H1 (cell line): ENCODE measurements around the gene MGAT4B. TPM values are rescaled to one million over a fixed set of nuclear protein-coding genes. Genes with fewer than 3 reads are reported as not detected.
"Not testable (repeated sequence)": the region's sequence is repeated elsewhere in the genome, so short reads cannot be mapped to it uniquely, and the experiment has no call there.

Experiments
- CTCF ChIA-PET: fragments of 300-600 bp; sonication (Branson Sonifier 250); formaldehyde crosslinking; loops from one replicate; lab custom pipeline; 2021; ENCODE audit not compliant: partially characterized antibody; lab: Charles Lee
- POLR2A ChIA-PET: fragments of 300-600 bp; sonication (Branson Sonifier 250); formaldehyde crosslinking; loops from one replicate; lab custom pipeline; 2021; ENCODE audit warnings: inconsistent platforms; ENCODE audit not compliant: partially characterized antibody; lab: Charles Lee
- DNase-seq, 2 experiments: peaks; one replicate each; pipeline versions ENCODE4 v3.0.0 to v3.0.0-alpha.2; 2010 to 2022; ENCODE audit warnings: low spot score in 2 of 2, low read depth in 1 of 2, mixed read lengths in 1 of 2
- FAIRE-seq: peaks from 2 replicates; lab custom pipeline; 2011; peaks lifted over from hg19 to GRCh38; lab: Jason Lieb, UNC
- H2AFZ ChIP-seq: 2 replicates; pipeline ENCODE4 v1.8.1; 2012; ENCODE audit warnings: low read length, inconsistent platforms
- H2AK5ac ChIP-seq: 2 replicates; pipeline ENCODE4 v1.6.1; 2013; ENCODE audit warnings: low read depth, low read length
- H2BK120ac ChIP-seq: replicated peaks from 2 replicates; pipeline ENCODE3; 2013; ENCODE audit warnings: low read depth, low read length, inconsistent platforms
- H2BK12ac ChIP-seq: 2 replicates; pipeline ENCODE4 v1.6.1; 2013; ENCODE audit warnings: low read depth, low read length
- H2BK15ac ChIP-seq: 2 replicates; pipeline ENCODE4 v1.6.1; 2013; ENCODE audit warnings: low read length
- H2BK20ac ChIP-seq: 2 replicates; pipeline ENCODE4 v1.6.1; 2013; ENCODE audit warnings: low read length
- H2BK5ac ChIP-seq: 2 replicates; pipeline ENCODE4 v1.6.1; 2013; ENCODE audit warnings: low read depth, low read length
- H3K14ac ChIP-seq: 2 replicates; pipeline ENCODE4 v1.6.1; 2013; ENCODE audit warnings: inconsistent platforms; ENCODE audit not compliant: insufficient read length
- H3K18ac ChIP-seq: 2 replicates; pipeline ENCODE4 v1.6.1; 2013; ENCODE audit warnings: low read length; ENCODE audit errors: extremely low read depth
- H3K23ac ChIP-seq: 2 replicates; pipeline ENCODE4 v1.6.1; 2013; ENCODE audit warnings: inconsistent platforms; ENCODE audit not compliant: insufficient read length
- H3K23me2 ChIP-seq: 2 replicates; pipeline ENCODE4 v1.6.1; 2013; ENCODE audit warnings: low read depth, low read length
- H3K27ac ChIP-seq: 2 replicates; pipeline ENCODE4 v1.6.1; 2011; ENCODE audit warnings: low read depth, low read length, inconsistent platforms
- H3K27me3 ChIP-seq, 4 experiments: replicated peaks in 1 of 4; 1 replicate in 1 of 4; 2 replicates in 3 of 4; pipeline versions ENCODE4 v1.6.1 to v1.8.1; 2011 to 2013; ENCODE audit warnings: low read length in 3 of 4, mild to moderate bottlenecking in 3 of 4, inconsistent platforms in 2 of 4, mixed read lengths in 2 of 4, moderate library complexity in 1 of 4; ENCODE audit not compliant: control insufficient read depth in 3 of 4, insufficient read depth in 3 of 4; ENCODE audit errors: extremely low read depth in 1 of 4
- H3K36me3 ChIP-seq, 4 experiments: 2 replicates each; pipeline versions ENCODE4 v1.6.1 to v1.8.1; 2011 to 2013; ENCODE audit warnings: mild to moderate bottlenecking in 4 of 4, low read length in 3 of 4, moderate library complexity in 2 of 4, control low read depth in 1 of 4, inconsistent platforms in 1 of 4; ENCODE audit not compliant: insufficient read depth in 4 of 4, control insufficient read depth in 2 of 4
- H3K4ac ChIP-seq: replicated peaks from 2 replicates; pipeline ENCODE3; 2013; ENCODE audit warnings: low read length, low read depth, mixed read lengths, inconsistent platforms; ENCODE audit not compliant: insufficient read length
- H3K4me1 ChIP-seq, 4 experiments: replicated peaks in 1 of 4; 1 replicate in 1 of 4; 2 replicates in 3 of 4; pipeline versions ENCODE4 v1.6.1 to v1.8.1; 2011 to 2013; ENCODE audit warnings: low read length in 3 of 4, inconsistent platforms in 2 of 4, mixed read lengths in 1 of 4; ENCODE audit not compliant: insufficient read depth in 4 of 4, control insufficient read depth in 3 of 4
- H3K4me2 ChIP-seq, 2 experiments: 2 replicates each; pipeline versions ENCODE4 v1.6.1 to v1.8.1; 2011 to 2013; ENCODE audit warnings: low read depth in 2 of 2, low read length in 2 of 2, control low read depth in 1 of 2, inconsistent platforms in 1 of 2, mild to moderate bottlenecking in 1 of 2; ENCODE audit not compliant: insufficient read depth in 1 of 2
- H3K4me3 ChIP-seq, 4 experiments: fragments of 200-600, 300-600 bp in 1 of 4; sonication (generic), shearing (Covaris generic), sonication (Bioruptor Twin) in 1 of 4; 2 replicates each; pipeline versions ENCODE4 v1.5.1 to v1.8.1; 2011 to 2016; ENCODE audit warnings: low read length in 4 of 4, low read depth in 3 of 4, control low read depth in 2 of 4, inconsistent platforms in 2 of 4, mild to moderate bottlenecking in 2 of 4, mixed read lengths in 1 of 4, moderate library complexity in 1 of 4; ENCODE audit not compliant: insufficient read depth in 2 of 4; ENCODE audit errors: extremely low read depth in 1 of 4
- H3K56ac ChIP-seq: replicated peaks from 2 replicates; pipeline ENCODE3; 2013; ENCODE audit warnings: low read depth, mild to moderate bottlenecking, mixed read lengths, low read length, inconsistent platforms; ENCODE audit not compliant: insufficient read length
- H3K79me1 ChIP-seq: 2 replicates; pipeline ENCODE4 v1.6.1; 2013; ENCODE audit warnings: low read depth, low read length, control low read depth
- H3K79me2 ChIP-seq, 2 experiments: 2 replicates each; pipeline versions ENCODE4 v1.6.1 to v1.8.1; 2012 to 2013; ENCODE audit warnings: low read length in 2 of 2, mild to moderate bottlenecking in 2 of 2, inconsistent platforms in 1 of 2; ENCODE audit not compliant: insufficient read depth in 2 of 2, control insufficient read depth in 1 of 2
- H3K9ac ChIP-seq, 4 experiments: replicated peaks in 1 of 4; 1 replicate in 1 of 4; 2 replicates in 3 of 4; pipeline versions ENCODE4 v1.6.1 to v1.8.1; 2011 to 2013; ENCODE audit warnings: low read depth in 3 of 4, low read length in 3 of 4, control low read depth in 2 of 4, mild to moderate bottlenecking in 2 of 4, moderate library complexity in 2 of 4, inconsistent platforms in 1 of 4; ENCODE audit errors: extremely low read depth in 1 of 4
- H3K9me3 ChIP-seq, 2 experiments: 2 replicates each; pipeline versions ENCODE4 v1.6.1 to v1.8.1; 2012 to 2013; ENCODE audit warnings: mild to moderate bottlenecking in 2 of 2, moderate library complexity in 2 of 2, control low read depth in 1 of 2, inconsistent platforms in 1 of 2, low read depth in 1 of 2, low read length in 1 of 2, mixed read lengths in 1 of 2; ENCODE audit not compliant: insufficient read depth in 2 of 2
- H4K20me1 ChIP-seq, 2 experiments: replicated peaks in 1 of 2; 2 replicates each; pipeline versions ENCODE3 to v1.8.1; 2011 to 2013; ENCODE audit warnings: inconsistent platforms in 2 of 2, low read length in 2 of 2, mild to moderate bottlenecking in 1 of 2; ENCODE audit not compliant: insufficient read depth in 2 of 2, control insufficient read depth in 1 of 2
- H4K5ac ChIP-seq: 2 replicates; pipeline ENCODE4 v1.6.1; 2013; ENCODE audit warnings: low read length, low read depth, mixed read lengths, inconsistent platforms; ENCODE audit not compliant: insufficient read length
- H4K8ac ChIP-seq: 2 replicates; pipeline ENCODE4 v1.8.0; 2013; ENCODE audit warnings: mild to moderate bottlenecking, moderate library complexity, low read length, inconsistent platforms; ENCODE audit not compliant: insufficient read depth; ENCODE audit errors: extremely low read depth
- H4K91ac ChIP-seq: replicated peaks from 2 replicates; pipeline ENCODE3; 2013; ENCODE audit warnings: low read length, mixed read lengths, inconsistent platforms; ENCODE audit not compliant: insufficient read length
- WGBS, 2 experiments: shearing (Covaris generic) in 1 of 2; methylation state at CpG; one replicate each; pipeline versions ENCODE4 v1.1.6 to v1.1.7; 2013 to 2015; ENCODE audit warnings: low lambda C conversion rate in 2 of 2, mixed read lengths in 2 of 2, inconsistent platforms in 1 of 2, low coverage in 1 of 2, missing lambda C conversion rate in 1 of 2; ENCODE audit not compliant: insufficient replicate concordance in 2 of 2, insufficient coverage in 1 of 2, insufficient read length in 1 of 2; ENCODE audit errors: extremely low coverage in 1 of 2, missing lambda C conversion rate in 1 of 2; 5-methylcytosine and 5-hydroxymethylcytosine counted together
- polyA plus RNA-seq, 7 experiments: library from polyadenylated mRNA; depleted of rRNA in 3 of 7; stranded (reverse) in 5 of 7; unstranded in 2 of 7; fragments of >200 nt in 5 of 7; fragments of 200-250 nt in 2 of 7; gene quantifications; 1 replicate in 5 of 7; 2 replicates in 1 of 7; 4 replicates in 1 of 7; pipeline versions ENCODE4 v1.2.1 to v1.2.3, GENCODE V29; 2011 to 2013; ENCODE audit warnings: missing spikeins in 2 of 7, mixed read lengths in 2 of 7
- total RNA-seq: library from RNA; stranded (reverse); fragmentation: NEBNext Ultra II Directional; extraction: Animal tissue kit (Norgen Biotek cat#: 25700); gene quantifications from 2 replicates; pipeline ENCODE4 v1.2.1, GENCODE V29; 2021

The MGAT4B gene
- total and polyA plus RNA-seq, 2 of the 8 experiments (the other 6 are each of a cell fraction or from before 2014, with no cell fraction given), result 116 to 128 TPM

- not testable (repeated sequence) for H3K4me3 ChIP-seq
These were observed 28.2 kb upstream of the MGAT4B start for GRCh38 chr5:179834871-179835270.

More at GRCh38 chr5:179834871-179835270, 28.2 kb upstream of the MGAT4B start:
- H2AFZ ChIP-seq, H2BK5ac ChIP-seq, H3K79me2 ChIP-seq, H4K5ac ChIP-seq, H3K4me1 ChIP-seq, H3K56ac ChIP-seq, H3K9ac ChIP-seq, H2BK120ac ChIP-seq, H3K9me3 ChIP-seq, H2BK15ac ChIP-seq, H3K79me1 ChIP-seq, H3K14ac ChIP-seq, H4K91ac ChIP-seq, H2BK12ac ChIP-seq, H3K4me2 ChIP-seq, H4K8ac ChIP-seq, H3K18ac ChIP-seq, H3K27ac ChIP-seq, H3K4ac ChIP-seq, CTCF ChIA-PET, H2BK20ac ChIP-seq, DNase-seq, H3K27me3 ChIP-seq, FAIRE-seq, H3K23me2 ChIP-seq, H2AK5ac ChIP-seq, H3K23ac ChIP-seq: not testable (repeated sequence)
- peaks cover 8 to 10% of the 10 kb centered on the region in 2 experiments for H4K20me1 ChIP-seq
- WGBS, 2 experiments, result 96% methylated on average over 15 of the region's 28 CpGs; no CpG with 5 or more reads in 1 of the 2 experiments
- H3K36me3 ChIP-seq, result peaks cover 31 to 76% (median 58%) of the 10 kb centered on the region in 4 experiments
- POLR2A ChIA-PET, result interaction anchor here (1.1 kb wide), 1 partner anchor 15 kb away, joined by 3 read pairs; the partner anchor contains the start of gene SQSTM1
